HFF-Myc (cell line): ENCODE results near the gene STMN3.

Experiments
- DNase-seq: peaks from one replicate; pipeline ENCODE4 v3.0.0-alpha.2; 2011; ENCODE audit warnings: low read depth; ENCODE audit errors: extremely low read depth
- H3K4me3 ChIP-seq: replicated peaks from 2 replicates; pipeline ENCODE4 v1.5.1; 2011; ENCODE audit warnings: low read depth, mild to moderate bottlenecking, control low read depth, low read length
- TF ChIP-seq, protein P1 (sequence below): IDR thresholded peaks from 2 replicates; pipeline ENCODE4 v1.5.1; 2012; ENCODE audit warnings: mild to moderate bottlenecking, low read depth, low read length, control low read depth; ENCODE audit errors: missing control alignments

Gene STMN3

DNA sequence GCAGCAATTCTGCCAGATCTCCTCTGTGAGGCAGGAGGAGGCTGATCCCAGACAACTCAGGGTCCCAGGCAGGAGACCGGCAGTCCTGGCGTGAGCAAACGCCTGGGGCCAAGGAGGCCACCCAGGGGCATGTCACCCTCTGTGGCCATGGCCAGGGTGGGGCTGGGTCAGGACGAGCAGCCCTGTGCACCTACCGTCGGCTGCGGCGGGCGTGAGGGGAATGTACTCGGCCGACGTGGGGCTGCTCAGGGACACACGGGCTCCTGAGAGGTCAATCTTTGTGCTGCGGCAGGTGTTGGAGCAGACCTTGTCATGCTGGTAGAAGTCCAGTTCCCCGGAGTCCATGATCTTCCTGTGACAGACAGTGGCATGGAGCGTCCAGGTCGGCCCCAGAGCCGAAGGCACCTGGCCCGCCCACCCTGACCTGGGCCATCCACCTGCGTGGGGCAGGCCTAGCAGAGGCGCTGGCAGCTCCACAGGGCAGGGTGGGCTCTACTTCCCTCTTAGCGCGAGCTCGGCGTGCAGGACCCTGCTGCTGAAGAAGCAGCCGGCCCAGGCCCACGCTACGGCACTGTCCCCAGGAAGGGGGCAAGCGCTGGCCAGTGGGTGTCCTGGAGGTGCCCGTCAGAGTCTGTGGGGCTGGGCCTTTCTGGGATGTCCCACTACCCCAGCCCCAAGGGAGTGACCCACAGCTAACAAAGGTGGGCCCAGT lies 57.7 kb downstream of the STMN3 start:
- no peak overlapping the region for H3K4me3 ChIP-seq
- DNase-seq: no peak
- TF ChIP-seq, protein P1, sequence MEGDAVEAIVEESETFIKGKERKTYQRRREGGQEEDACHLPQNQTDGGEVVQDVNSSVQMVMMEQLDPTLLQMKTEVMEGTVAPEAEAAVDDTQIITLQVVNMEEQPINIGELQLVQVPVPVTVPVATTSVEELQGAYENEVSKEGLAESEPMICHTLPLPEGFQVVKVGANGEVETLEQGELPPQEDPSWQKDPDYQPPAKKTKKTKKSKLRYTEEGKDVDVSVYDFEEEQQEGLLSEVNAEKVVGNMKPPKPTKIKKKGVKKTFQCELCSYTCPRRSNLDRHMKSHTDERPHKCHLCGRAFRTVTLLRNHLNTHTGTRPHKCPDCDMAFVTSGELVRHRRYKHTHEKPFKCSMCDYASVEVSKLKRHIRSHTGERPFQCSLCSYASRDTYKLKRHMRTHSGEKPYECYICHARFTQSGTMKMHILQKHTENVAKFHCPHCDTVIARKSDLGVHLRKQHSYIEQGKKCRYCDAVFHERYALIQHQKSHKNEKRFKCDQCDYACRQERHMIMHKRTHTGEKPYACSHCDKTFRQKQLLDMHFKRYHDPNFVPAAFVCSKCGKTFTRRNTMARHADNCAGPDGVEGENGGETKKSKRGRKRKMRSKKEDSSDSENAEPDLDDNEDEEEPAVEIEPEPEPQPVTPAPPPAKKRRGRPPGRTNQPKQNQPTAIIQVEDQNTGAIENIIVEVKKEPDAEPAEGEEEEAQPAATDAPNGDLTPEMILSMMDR: no peak

DNA sequence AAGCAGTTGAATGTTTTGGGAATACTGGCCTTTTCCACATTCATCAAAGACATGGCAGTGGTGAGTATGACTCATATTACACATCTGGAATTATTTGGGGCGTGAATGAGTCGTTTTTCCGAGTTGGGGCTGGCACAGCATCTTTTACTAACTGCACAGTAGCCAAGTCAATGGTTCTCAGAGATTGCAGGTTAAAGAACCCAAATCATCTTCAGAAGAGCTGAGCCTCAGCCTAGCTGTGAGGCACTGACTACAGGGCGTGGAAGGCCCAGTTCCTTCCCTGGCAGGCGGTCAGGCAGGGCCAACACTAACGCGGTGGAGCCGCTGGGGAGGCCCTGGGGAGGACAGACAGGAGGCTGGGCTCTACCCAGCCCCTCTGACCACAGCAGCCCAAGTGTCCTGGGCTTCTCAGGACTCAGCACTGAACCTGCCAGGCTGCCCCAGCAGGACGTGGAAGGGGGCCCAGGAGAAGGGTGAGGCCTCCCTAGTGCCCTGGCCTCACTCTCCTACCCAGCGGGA lies 59.1 kb downstream of the STMN3 start:
- no peak overlapping the region for H3K4me3 ChIP-seq

DNA sequence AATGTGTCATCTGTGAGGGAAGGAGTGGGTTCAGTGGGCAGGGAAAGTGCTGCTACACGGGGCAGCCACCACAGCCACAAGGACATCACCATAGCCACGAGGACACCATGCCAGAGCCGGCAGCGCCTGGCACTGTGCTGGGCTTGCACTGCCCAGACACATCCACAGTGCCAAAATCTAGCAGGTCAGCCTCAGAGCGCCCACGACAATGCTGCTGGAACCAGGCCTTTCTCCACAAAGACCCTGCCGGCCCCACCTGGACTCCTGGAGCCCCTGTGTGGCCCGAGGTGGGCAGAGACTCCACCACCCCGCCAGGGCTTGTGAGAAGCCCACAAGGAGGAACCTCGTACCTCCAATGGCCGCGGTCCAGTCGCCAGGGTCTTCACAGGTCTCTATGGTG lies 60.6 kb downstream of the STMN3 start:
- H3K4me3 ChIP-seq: no peak overlapping the region
- TF ChIP-seq, protein P1: no peak
- DNase-seq: no peak

More for the DNA sequence above, 59.1 kb downstream of the STMN3 start:
- TF ChIP-seq, protein P1: no peak
- DNase-seq: peak; percentile 73

DNA sequence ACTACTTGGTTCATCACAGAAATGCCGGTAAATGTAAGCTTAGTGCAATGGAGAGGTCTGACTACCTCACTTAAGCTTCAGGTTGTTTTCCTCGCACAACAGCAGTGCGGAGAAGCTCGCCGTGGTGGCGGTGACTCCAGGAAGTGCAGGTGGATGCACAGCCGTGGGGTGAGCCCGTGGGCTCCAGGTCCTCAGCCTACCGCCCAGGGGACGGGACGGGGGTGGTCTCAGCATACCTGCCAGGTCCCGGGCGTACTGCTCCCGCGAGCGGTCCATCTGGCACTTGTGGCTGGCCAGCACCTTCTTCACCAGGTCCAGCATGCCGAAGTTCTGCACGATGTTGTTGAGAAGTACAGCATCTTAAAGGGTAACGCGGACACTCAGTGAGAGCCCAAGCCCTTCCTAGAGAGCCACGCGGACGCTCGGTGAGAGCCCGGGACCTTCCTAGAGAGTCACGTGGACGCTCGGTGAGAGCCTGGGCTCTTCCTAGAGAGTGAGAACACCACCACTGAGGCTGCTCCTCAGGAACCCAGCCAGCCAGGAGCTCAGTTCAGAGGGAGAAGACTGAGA lies 61.4 kb downstream of the STMN3 start:
- H3K4me3 ChIP-seq: no peak overlapping the region
- no peak for DNase-seq
- TF ChIP-seq, protein P1: no peak

DNA sequence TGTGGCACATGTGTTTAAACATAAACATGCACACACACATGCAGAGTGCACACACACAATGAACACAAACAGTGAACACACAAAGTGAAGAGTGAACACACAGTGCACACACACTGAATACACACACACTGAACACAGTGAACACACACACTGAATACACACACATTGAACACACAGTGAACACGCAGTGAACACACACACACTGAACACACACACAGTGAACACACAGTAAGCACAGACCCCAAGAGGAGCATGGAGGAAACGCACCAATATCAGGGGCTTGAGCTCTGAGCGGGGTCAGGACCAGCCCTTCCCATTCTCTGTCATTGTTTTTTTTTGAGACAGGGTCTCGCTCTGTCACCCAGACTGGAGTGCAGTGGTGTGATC lies 62.1 kb downstream of the STMN3 start:
- TF ChIP-seq, protein P1: no peak
- no peak overlapping the region for H3K4me3 ChIP-seq
- DNase-seq: no peak

DNA sequence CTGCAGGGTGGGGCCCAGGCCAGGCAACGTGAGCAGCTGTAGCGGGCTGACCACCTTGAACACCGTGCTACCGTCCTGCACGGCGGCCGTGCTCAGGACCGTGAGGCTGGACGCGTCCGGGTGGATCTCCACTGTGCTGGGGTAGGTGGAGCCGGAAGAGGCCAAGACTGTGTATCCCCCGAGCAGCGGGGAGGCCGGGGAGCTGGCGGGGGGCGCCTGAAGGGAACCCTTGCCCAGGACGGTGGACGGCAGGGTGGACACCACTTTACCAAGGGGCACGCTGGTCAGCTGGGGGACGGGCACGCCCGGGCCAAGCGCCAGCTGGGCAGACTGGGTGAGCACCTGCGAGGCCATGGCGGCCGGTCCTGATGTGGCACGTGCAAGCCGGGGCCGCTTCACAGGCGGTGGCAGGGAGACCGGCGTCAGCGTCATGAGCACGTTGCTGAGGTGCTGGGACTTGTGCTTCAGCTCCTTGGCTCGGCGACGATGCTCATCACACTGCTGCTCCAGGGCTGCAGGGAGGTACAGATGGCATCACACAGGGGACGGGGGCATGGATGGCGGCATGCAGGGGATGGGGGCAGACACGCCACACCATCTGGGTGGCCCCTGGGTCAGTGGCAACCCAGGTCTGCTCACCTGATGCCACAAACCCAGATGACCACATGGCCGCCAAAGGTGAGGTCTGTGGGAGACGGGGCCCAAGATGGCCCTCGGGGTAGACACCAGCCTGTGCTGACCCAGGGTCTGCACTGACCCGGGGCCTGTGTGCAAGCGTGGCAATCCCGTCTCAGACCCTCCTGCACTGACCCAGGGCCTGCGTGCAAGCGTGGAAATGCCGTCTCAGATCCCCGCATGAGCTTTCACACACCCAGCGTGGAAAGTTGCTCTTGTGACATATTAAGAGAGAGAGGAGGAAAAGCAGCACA lies 62.7 kb downstream of the STMN3 start:
- TF ChIP-seq, protein P1: no peak
- no peak overlapping the region for H3K4me3 ChIP-seq
- DNase-seq: no peak
